Keratinocyte (primary cell): ENCODE data around the gene TMPRSS13. TPM values are rescaled to one million over a fixed set of nuclear protein-coding genes. Genes with fewer than 3 reads are reported as not detected.
"Not testable (repeated sequence)": the region's sequence is repeated elsewhere in the genome, so short reads cannot be mapped to it uniquely, and the experiment has no call there.

ENCODE experiments used
- DNase-seq: peaks from one replicate; pipeline ENCODE4 v3.0.0-alpha.2; 2011; ENCODE audit warnings: low read depth, missing footprints, low spot score
- FAIRE-seq: peaks from 2 replicates; lab custom pipeline; 2011; peaks lifted over from hg19 to GRCh38; lab: Jason Lieb, UNC
- H2AFZ ChIP-seq: 2 replicates; pipeline ENCODE4 v1.6.0; 2012; ENCODE audit warnings: low read length, control low read depth, inconsistent platforms; ENCODE audit not compliant: control insufficient read depth
- H3K27ac ChIP-seq: 2 replicates; pipeline ENCODE4 v1.5.1; 2011; ENCODE audit warnings: low read length; ENCODE audit not compliant: control insufficient read depth, insufficient read depth
- H3K27me3 ChIP-seq: 3 replicates; pipeline ENCODE4 v1.6.0; 2011; ENCODE audit warnings: low read length; ENCODE audit not compliant: control insufficient read depth, insufficient read depth; ENCODE audit errors: extremely low read depth
- H3K36me3 ChIP-seq, 2 experiments: 2 replicates in 1 of 2; 3 replicates in 1 of 2; pipeline ENCODE4 v1.5.1; 2011; ENCODE audit warnings: low read length in 2 of 2, mild to moderate bottlenecking in 1 of 2; ENCODE audit not compliant: control insufficient read depth in 2 of 2, insufficient read depth in 2 of 2; ENCODE audit errors: extremely low read depth in 1 of 2
- H3K4me1 ChIP-seq: 3 replicates; pipeline ENCODE4 v1.5.1; 2011; ENCODE audit warnings: low read length; ENCODE audit not compliant: control insufficient read depth, insufficient read depth; ENCODE audit errors: extremely low read depth
- H3K4me2 ChIP-seq: 3 replicates; pipeline ENCODE4 v1.6.0; 2011; ENCODE audit warnings: low read depth, low read length; ENCODE audit not compliant: control insufficient read depth, insufficient read depth; ENCODE audit errors: extremely low read depth
- H3K4me3 ChIP-seq, 3 experiments: fragments of 200-600 bp in 1 of 3; sonication (generic) in 1 of 3; 2 replicates in 2 of 3; 3 replicates in 1 of 3; pipeline ENCODE4 v1.5.1; 2011 to 2016; ENCODE audit warnings: low read length in 3 of 3, mild to moderate bottlenecking in 3 of 3, control low read depth in 2 of 3, inconsistent platforms in 1 of 3, low read depth in 1 of 3, mixed read lengths in 1 of 3, mixed run types in 1 of 3, moderate library complexity in 1 of 3; ENCODE audit not compliant: control insufficient read depth in 2 of 3, insufficient read depth in 2 of 3; ENCODE audit errors: extremely low read depth in 1 of 3
- H3K79me2 ChIP-seq: 2 replicates; pipeline ENCODE4 v1.6.0; 2012; ENCODE audit warnings: low read length; ENCODE audit not compliant: control insufficient read depth, insufficient read depth
- H3K9ac ChIP-seq: 3 replicates; pipeline ENCODE4 v1.6.0; 2011; ENCODE audit warnings: low read length; ENCODE audit not compliant: control insufficient read depth, insufficient read depth; ENCODE audit errors: extremely low read depth
- H3K9me1 ChIP-seq: 3 replicates; pipeline ENCODE4 v1.6.0; 2011; ENCODE audit warnings: low read length; ENCODE audit not compliant: control insufficient read depth, insufficient read depth; ENCODE audit errors: extremely low read depth
- H3K9me3 ChIP-seq: 2 replicates; pipeline ENCODE4 v1.5.1; 2012; ENCODE audit warnings: low read depth, low read length; ENCODE audit not compliant: control insufficient read depth
- H4K20me1 ChIP-seq: 3 replicates; pipeline ENCODE4 v1.6.0; 2011; ENCODE audit warnings: low read length; ENCODE audit not compliant: control insufficient read depth, insufficient read depth; ENCODE audit errors: extremely low read depth
- CTCF ChIP-seq, 3 experiments: IDR thresholded peaks in 1 of 3; conservative IDR thresholded peaks in 1 of 3; optimal IDR thresholded peaks in 1 of 3; 2 replicates in 2 of 3; 3 replicates in 1 of 3; pipeline versions ENCODE3 to v1.5.1; 2011; ENCODE audit warnings: low read length in 3 of 3, mild to moderate bottlenecking in 3 of 3, moderate library complexity in 2 of 3, control low read depth in 1 of 3, inconsistent platforms in 1 of 3; ENCODE audit not compliant: insufficient read depth in 2 of 3; ENCODE audit errors: extremely low read depth in 1 of 3
- EZH2 ChIP-seq: IDR thresholded peaks from one replicate; pipeline ENCODE4 v1.6.1; 2012; ENCODE audit warnings: inconsistent platforms, mild to moderate bottlenecking, low read length, moderate library complexity
- dilution Hi-C: fragments of 300-500 bp; cut with MboI; formaldehyde crosslinking; loops from one replicate; pipeline ENCODE4 v1.7.0; 2020; ENCODE audit warnings: low sequenced_read_pairs; ENCODE audit not compliant: extremely low pct_ligation_motif_present
- polyA plus RNA-seq, 5 experiments: library from polyadenylated mRNA; depleted of rRNA in 3 of 5; stranded (reverse) in 3 of 5; stranded (forward) in 1 of 5; unstranded in 1 of 5; fragments of >200 nt; gene quantifications; 1 replicate in 1 of 5; 2 replicates in 3 of 5; 3 replicates in 1 of 5; pipeline versions ENCODE4 v1.2.1 to v1.2.3, GENCODE V29; 2011 to 2012; ENCODE audit warnings: missing spikeins in 2 of 5, low read depth in 1 of 5, low replicate concordance in 1 of 5

The TMPRSS13 gene
- polyA plus RNA-seq, 1 donor (not counting 4 experiments of a cell fraction or from before 2014, with no cell fraction given): 1.8 TPM

GRCh38 chr11:117977612-117978264, 48.5 kb upstream of the TMPRSS13 start:
- dilution Hi-C loops, FAIRE-seq, H3K9me1 ChIP-seq, H3K4me2 ChIP-seq, H4K20me1 ChIP-seq, H3K36me3 ChIP-seq, H2AFZ ChIP-seq, H3K79me2 ChIP-seq, H3K27me3 ChIP-seq, DNase-seq, H3K27ac ChIP-seq, H3K9me3 ChIP-seq, H3K9ac ChIP-seq, H3K4me1 ChIP-seq, H3K4me3 ChIP-seq: not testable (repeated sequence)

- Histone ChIP-seq H3K27me3 (peaks cover 3% of the 10 kb centered on the region), H3K9me3 (no peaks in the 10 kb centered on the region)
- dilution Hi-C loops: no loop called here
These were observed 47.8 kb upstream of the TMPRSS13 start for GRCh38 chr11:117977029-117977428.

More at GRCh38 chr11:117977029-117977428, 47.8 kb upstream of the TMPRSS13 start:
- Histone ChIP-seq H2AFZ (no peak overlapping the region), H3K9ac (no peak overlapping the region), H3K36me3 (no peaks in the 10 kb centered on the region), H3K9me1 (no peaks in the 10 kb centered on the region), H3K4me2 (no peak overlapping the region), H3K79me2 (no peaks in the 10 kb centered on the region), H3K4me3 (no peak overlapping the region), H3K4me1 (no peaks in the 10 kb centered on the region), H3K27ac (no peak overlapping the region), H4K20me1 (no peaks in the 10 kb centered on the region)
- TF ChIP-seq EZH2 (no peak), CTCF (optimal IDR thresholded peaks at IDR 0.05 in 1 of 3, IDR thresholded peaks at IDR 0.05 in 1 of 3, conservative IDR thresholded peaks at IDR 0.05 in 1 of 3; ENCODE audit: extremely low read depth in 1 of 3, insufficient read depth in 2 of 3, low read length in 3 of 3) (no peak)
- DNase-seq (no peak), FAIRE-seq (no peak)
